ENCODE measurements around the gene DUSP15.

The DUSP15 gene

GRCh38 chr20:31908424-31908823, 38.1 kb upstream of the DUSP15 start:
- no peak for TF ChIP-seq REST (IDR thresholded peaks at IDR 0.05; ENCODE audit: insufficient replicate concordance, low read depth)
- no peak for TF ChIP-seq CTCF (IDR thresholded peaks at IDR 0.05; ENCODE audit: insufficient read depth, low read length)
- TF ChIP-seq GABPA (IDR thresholded peaks at IDR 0.05; ENCODE audit: low read depth) = no peak
- TF ChIP-seq POLR2AphosphoS5 (IDR thresholded peaks at IDR 0.05; ENCODE audit: low read depth) = no peak
- TF ChIP-seq SPI1 (IDR thresholded peaks at IDR 0.05; ENCODE audit: borderline replicate concordance, low read depth) = no peak
- no peak overlapping the region for H3K4me3 ChIP-seq (replicated peaks; ENCODE audit: insufficient read depth, low read length)
- H3K27me3 ChIP-seq (ENCODE audit: insufficient read depth, poor library complexity, severe bottlenecking) = no peaks in the 10 kb centered on the region
- no peak for DNase-seq (ENCODE audit: low read depth in 1 of 2, low spot score in 1 of 2)
- no peak overlapping the region for H3K27ac ChIP-seq (replicated peaks)

GRCh38 chr20:31908016-31908415, 37.7 kb upstream of the DUSP15 start:
- H3K27ac ChIP-seq (replicated peaks) = no peak overlapping the region
- no peaks in the 10 kb centered on the region for H3K27me3 ChIP-seq (ENCODE audit: insufficient read depth, poor library complexity, severe bottlenecking)
- no peak for DNase-seq (ENCODE audit: low read depth in 1 of 2, low spot score in 1 of 2)
- TF ChIP-seq REST (IDR thresholded peaks at IDR 0.05; ENCODE audit: insufficient replicate concordance, low read depth) = no peak
- TF ChIP-seq CTCF (IDR thresholded peaks at IDR 0.05; ENCODE audit: insufficient read depth, low read length) = no peak
- no peak for TF ChIP-seq POLR2AphosphoS5 (IDR thresholded peaks at IDR 0.05; ENCODE audit: low read depth)
- no peak for TF ChIP-seq SPI1 (IDR thresholded peaks at IDR 0.05; ENCODE audit: borderline replicate concordance, low read depth)
- no peak for TF ChIP-seq GABPA (IDR thresholded peaks at IDR 0.05; ENCODE audit: low read depth)
- no peak overlapping the region for H3K4me3 ChIP-seq (replicated peaks; ENCODE audit: insufficient read depth, low read length)

GRCh38 chr20:31907046-31907445, 36.7 kb upstream of the DUSP15 start:
- H3K27me3 ChIP-seq (ENCODE audit: insufficient read depth, poor library complexity, severe bottlenecking) = no peaks in the 10 kb centered on the region
- H3K27ac ChIP-seq (replicated peaks) = no peak overlapping the region
- no peak for DNase-seq (ENCODE audit: low read depth in 1 of 2, low spot score in 1 of 2)
- TF ChIP-seq POLR2AphosphoS5 (IDR thresholded peaks at IDR 0.05; ENCODE audit: low read depth) (no peak), GABPA (IDR thresholded peaks at IDR 0.05; ENCODE audit: low read depth) (no peak)
- H3K4me3 ChIP-seq (replicated peaks; ENCODE audit: insufficient read depth, low read length) = no peak overlapping the region

- TF ChIP-seq REST (IDR thresholded peaks at IDR 0.05; ENCODE audit: insufficient replicate concordance, low read depth) = no peak
- TF ChIP-seq GABPA (IDR thresholded peaks at IDR 0.05; ENCODE audit: low read depth) = no peak
- no peak for TF ChIP-seq POLR2AphosphoS5 (IDR thresholded peaks at IDR 0.05; ENCODE audit: low read depth)
- TF ChIP-seq CTCF (IDR thresholded peaks at IDR 0.05; ENCODE audit: insufficient read depth, low read length) = no peak
- TF ChIP-seq SPI1 (IDR thresholded peaks at IDR 0.05; ENCODE audit: borderline replicate concordance, low read depth) = no peak
- Histone ChIP-seq H3K4me3 (replicated peaks; ENCODE audit: insufficient read depth, low read length) (no peak overlapping the region), H3K27ac (replicated peaks) (no peak overlapping the region), H3K27me3 (ENCODE audit: insufficient read depth, poor library complexity, severe bottlenecking) (no peaks in the 10 kb centered on the region)
- no peak for DNase-seq (ENCODE audit: low read depth in 1 of 2, low spot score in 1 of 2)
These were observed 35.7 kb upstream of the DUSP15 start for GRCh38 chr20:31906001-31906400.

All from HL-60 (cell line).